Measurements from ENCODE around the gene TSPAN9. TPM values are rescaled to one million over a fixed set of nuclear protein-coding genes. Genes with fewer than 3 reads are reported as not detected.

The TSPAN9 gene
- total and polyA plus RNA-seq, 2 experiments from 2014 or later = 6.0 to 31.5 TPM

DNA sequence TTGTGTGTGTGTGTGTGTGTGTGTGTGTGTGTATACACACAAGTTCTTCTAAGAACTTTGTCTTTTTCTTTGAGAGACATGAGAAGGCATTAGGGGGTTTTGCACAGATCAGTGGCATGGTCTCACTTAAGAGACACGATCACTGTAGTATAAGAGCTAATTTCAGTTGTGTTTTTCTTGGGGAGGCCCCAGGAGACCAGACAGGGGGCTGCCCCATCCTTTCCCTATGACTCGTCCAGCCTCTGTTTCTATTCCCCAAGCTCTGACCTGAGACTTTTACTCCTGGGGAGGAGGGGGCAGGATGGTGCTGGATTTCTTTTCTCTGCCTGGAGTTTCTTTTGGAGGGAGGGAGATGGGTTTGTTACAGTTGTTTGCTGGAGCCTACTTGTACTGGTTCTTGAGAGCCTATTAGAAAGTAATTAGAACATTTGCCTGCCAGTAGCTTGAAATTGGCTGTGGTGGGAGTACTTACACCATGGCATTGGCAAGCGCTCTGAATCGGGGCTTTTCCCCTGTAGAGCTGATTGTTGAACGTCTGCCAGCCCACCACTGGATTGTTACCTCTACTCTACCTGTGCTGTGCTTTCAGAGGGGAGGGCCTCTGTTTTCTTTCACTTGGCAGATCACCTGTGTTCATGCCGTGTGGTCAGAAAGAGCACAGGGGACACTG lies 109.5 kb downstream of the TSPAN9 start (continued):
- TF ChIP-seq, protein P1, sequence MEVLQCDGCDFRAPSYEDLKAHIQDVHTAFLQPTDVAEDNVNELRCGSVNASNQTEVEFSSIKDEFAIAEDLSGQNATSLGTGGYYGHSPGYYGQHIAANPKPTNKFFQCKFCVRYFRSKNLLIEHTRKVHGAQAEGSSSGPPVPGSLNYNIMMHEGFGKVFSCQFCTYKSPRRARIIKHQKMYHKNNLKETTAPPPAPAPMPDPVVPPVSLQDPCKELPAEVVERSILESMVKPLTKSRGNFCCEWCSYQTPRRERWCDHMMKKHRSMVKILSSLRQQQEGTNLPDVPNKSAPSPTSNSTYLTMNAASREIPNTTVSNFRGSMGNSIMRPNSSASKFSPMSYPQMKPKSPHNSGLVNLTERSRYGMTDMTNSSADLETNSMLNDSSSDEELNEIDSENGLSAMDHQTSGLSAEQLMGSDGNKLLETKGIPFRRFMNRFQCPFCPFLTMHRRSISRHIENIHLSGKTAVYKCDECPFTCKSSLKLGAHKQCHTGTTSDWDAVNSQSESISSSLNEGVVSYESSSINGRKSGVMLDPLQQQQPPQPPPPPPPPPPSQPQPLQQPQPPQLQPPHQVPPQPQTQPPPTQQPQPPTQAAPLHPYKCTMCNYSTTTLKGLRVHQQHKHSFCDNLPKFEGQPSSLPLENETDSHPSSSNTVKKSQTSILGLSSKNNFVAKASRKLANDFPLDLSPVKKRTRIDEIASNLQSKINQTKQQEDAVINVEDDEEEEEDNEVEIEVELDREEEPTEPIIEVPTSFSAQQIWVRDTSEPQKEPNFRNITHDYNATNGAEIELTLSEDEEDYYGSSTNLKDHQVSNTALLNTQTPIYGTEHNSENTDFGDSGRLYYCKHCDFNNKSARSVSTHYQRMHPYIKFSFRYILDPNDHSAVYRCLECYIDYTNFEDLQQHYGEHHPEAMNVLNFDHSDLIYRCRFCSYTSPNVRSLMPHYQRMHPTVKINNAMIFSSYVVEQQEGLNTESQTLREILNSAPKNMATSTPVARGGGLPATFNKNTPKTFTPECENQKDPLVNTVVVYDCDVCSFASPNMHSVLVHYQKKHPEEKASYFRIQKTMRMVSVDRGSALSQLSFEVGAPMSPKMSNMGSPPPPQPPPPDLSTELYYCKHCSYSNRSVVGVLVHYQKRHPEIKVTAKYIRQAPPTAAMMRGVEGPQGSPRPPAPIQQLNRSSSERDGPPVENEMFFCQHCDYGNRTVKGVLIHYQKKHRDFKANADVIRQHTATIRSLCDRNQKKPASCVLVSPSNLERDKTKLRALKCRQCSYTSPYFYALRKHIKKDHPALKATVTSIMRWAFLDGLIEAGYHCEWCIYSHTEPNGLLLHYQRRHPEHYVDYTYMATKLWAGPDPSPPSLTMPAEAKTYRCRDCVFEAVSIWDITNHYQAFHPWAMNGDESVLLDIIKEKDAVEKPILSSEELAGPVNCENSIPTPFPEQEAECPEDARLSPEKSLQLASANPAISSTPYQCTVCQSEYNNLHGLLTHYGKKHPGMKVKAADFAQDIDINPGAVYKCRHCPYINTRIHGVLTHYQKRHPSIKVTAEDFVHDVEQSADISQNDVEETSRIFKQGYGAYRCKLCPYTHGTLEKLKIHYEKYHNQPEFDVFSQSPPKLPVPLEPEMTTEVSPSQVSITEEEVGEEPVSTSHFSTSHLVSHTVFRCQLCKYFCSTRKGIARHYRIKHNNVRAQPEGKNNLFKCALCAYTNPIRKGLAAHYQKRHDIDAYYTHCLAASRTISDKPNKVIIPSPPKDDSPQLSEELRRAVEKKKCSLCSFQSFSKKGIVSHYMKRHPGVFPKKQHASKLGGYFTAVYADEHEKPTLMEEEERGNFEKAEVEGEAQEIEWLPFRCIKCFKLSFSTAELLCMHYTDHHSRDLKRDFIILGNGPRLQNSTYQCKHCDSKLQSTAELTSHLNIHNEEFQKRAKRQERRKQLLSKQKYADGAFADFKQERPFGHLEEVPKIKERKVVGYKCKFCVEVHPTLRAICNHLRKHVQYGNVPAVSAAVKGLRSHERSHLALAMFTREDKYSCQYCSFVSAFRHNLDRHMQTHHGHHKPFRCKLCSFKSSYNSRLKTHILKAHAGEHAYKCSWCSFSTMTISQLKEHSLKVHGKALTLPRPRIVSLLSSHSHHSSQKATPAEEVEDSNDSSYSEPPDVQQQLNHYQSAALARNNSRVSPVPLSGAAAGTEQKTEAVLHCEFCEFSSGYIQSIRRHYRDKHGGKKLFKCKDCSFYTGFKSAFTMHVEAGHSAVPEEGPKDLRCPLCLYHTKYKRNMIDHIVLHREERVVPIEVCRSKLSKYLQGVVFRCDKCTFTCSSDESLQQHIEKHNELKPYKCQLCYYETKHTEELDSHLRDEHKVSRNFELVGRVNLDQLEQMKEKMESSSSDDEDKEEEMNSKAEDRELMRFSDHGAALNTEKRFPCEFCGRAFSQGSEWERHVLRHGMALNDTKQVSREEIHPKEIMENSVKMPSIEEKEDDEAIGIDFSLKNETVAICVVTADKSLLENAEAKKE (CRISPR knock-in tag; IDR thresholded peaks at IDR 0.05) = no peak
- TF ChIP-seq EZH2phosphoT487 (IDR thresholded peaks at IDR 0.05; ENCODE audit: unreplicated experiment) = no peak
- no peak for TF ChIP-seq CREB1 (CRISPR knock-in tag; IDR thresholded peaks at IDR 0.05; ENCODE audit: low read depth)

DNA sequence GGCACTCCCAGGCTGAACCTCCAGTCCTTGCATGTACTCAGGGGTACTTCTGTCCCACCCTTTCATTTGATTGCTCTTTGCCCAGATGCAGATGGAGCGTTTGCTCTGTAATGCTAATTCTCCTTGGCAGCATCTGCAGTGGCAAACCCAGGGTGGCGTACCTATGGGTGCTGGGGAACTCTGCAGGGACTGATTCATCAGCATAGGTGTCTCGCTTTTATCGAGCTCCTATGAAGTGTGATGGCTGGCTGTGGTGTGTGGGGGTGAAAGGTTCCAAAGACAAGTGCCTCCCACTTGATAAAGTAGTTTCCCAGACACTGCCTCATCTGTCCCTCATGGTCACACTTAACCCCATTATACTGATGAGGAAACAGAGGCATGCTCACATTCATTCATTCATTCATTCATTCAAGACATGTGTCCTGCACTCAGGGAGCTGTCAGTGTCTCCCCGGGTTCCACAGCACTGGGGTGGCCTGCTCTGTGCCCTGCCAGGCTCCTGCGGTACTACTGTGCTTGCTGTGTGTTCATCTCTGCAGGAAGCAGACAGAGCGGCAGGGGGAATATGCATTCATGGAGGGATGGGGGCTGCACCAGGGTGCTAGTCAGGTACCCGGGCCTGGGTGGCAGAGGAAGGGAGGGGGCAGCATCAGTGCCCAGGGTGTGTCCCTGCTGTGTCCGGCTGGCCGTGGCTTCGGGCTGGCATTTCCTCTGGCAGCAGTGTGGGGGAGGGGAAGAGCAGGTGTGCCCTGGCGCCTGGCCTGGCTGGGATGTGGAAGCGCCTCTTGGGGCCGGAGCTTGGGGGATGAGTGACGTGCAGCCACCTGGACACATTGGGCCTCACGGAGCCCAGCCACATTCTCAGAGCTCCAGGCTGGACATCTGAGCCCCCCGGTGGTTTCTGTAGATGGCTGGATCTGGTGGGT lies 110.9 kb downstream of the TSPAN9 start:
- Histone ChIP-seq H3K4me3 (no peak overlapping the region), H3K9me2 (ENCODE audit: insufficient read depth) (no peaks in the 10 kb centered on the region), H2AFZ (no peak overlapping the region), H4K20me1 (replicated peaks; ENCODE audit: insufficient read depth) (no peaks in the 10 kb centered on the region), H3K79me2 (replicated peaks; ENCODE audit: insufficient read depth) (no peaks in the 10 kb centered on the region), H3K27me3 (ENCODE audit: insufficient read depth) (no peaks in the 10 kb centered on the region), H3F3A (replicated peaks; ENCODE audit: low read depth) (no peaks in the 10 kb centered on the region), H3K36me3 (ENCODE audit: insufficient read depth) (no peaks in the 10 kb centered on the region), H3K27ac (ENCODE audit: low read depth) (no peak overlapping the region), H3K4me1 (ENCODE audit: insufficient read depth) (peaks cover 6% of the 10 kb centered on the region; the same call in 1 of the 2 replicates), H3K4me2 (no peak overlapping the region)
- H3K9me3 Mint-ChIP-seq = no peaks in the 10 kb centered on the region
- H3K4me1 Mint-ChIP-seq = peaks cover 23% of the 10 kb centered on the region
- H3K36me3 Mint-ChIP-seq (ENCODE audit: low read depth) = no peaks in the 10 kb centered on the region
- no peak for ATAC-seq
- no peak for DNase-seq (ENCODE audit: low spot score)
- H3K4me3 Mint-ChIP-seq = no peak overlapping the region
- peaks cover 8% of the 10 kb centered on the region for H3K27me3 Mint-ChIP-seq (ENCODE audit: insufficient read depth, low read depth, poor library complexity)
- H3K27ac Mint-ChIP-seq = no peak overlapping the region
- TF ChIP-seq ZNF114 (CRISPR knock-in tag; IDR thresholded peaks at IDR 0.05) (no peak), POLR2AphosphoS5 (IDR thresholded peaks at IDR 0.05; ENCODE audit: low read depth) (no peak), JUNB (IDR thresholded peaks at IDR 0.05; ENCODE audit: unreplicated experiment) (no peak), STAT1 (IDR thresholded peaks at IDR 0.05; ENCODE audit: unreplicated experiment) (no peak), EZH2 (IDR thresholded peaks at IDR 0.05; ENCODE audit: low read depth, unreplicated experiment) (no peak), NANOG (IDR thresholded peaks at IDR 0.05; ENCODE audit: borderline replicate concordance) (no peak)
- TF ChIP-seq, protein P2, sequence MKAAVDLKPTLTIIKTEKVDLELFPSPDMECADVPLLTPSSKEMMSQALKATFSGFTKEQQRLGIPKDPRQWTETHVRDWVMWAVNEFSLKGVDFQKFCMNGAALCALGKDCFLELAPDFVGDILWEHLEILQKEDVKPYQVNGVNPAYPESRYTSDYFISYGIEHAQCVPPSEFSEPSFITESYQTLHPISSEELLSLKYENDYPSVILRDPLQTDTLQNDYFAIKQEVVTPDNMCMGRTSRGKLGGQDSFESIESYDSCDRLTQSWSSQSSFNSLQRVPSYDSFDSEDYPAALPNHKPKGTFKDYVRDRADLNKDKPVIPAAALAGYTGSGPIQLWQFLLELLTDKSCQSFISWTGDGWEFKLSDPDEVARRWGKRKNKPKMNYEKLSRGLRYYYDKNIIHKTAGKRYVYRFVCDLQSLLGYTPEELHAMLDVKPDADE (IDR thresholded peaks at IDR 0.05) = no peak
